H7 (cell line): ENCODE measurements around the gene FAM78B. TPM values are rescaled to one million over a fixed set of nuclear protein-coding genes. Genes with fewer than 3 reads are reported as not detected.

Experiments used
- DNase-seq: peaks from one replicate; pipeline ENCODE4 v3.0.0; 2012
- H3K27me3 ChIP-seq: 2 replicates; pipeline ENCODE4 v1.6.0; 2011; ENCODE audit warnings: mild to moderate bottlenecking, low read length; ENCODE audit not compliant: control insufficient read depth, insufficient read depth
- H3K36me3 ChIP-seq: replicated peaks from 2 replicates; pipeline ENCODE4 v1.5.1; 2011; ENCODE audit warnings: low read length; ENCODE audit not compliant: control insufficient read depth, insufficient read depth
- H3K4me3 ChIP-seq: 2 replicates; pipeline ENCODE4 v1.5.1; 2011; ENCODE audit warnings: low read depth, mild to moderate bottlenecking, control low read depth, low read length, moderate library complexity; ENCODE audit not compliant: insufficient read depth
- total RNA-seq: library from RNA; depleted of rRNA; stranded (reverse); fragments of >200 nt; shearing (Covaris generic); gene quantifications from 2 replicates; pipeline ENCODE4 v1.2.3, GENCODE V29; 2014

Gene FAM78B
- total RNA-seq, 1 experiment from 2014 or later = 4.5 TPM

DNA sequence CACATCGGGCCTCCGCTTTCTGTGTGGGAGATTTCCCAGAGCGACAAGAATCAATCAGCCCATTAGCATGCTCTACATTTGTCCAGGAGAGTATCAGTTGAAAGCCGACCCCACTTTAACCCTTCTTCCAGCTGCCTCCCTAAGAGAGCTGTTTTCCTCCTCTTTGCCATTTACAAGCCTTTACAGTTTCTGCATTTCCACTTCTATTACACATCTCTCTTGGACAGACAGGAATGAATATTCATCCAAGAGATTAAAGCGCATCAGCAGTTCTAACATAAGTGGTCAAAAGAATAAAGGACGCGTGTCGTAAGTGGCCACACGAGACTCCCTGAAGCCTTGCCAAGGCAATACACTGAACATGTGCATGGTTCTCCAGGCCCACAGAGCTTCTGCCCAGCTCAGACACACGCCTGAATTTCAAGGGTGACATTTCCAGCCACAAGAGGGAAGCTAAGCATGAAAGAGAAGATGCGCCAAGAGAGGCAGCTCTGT is 47.3 kb downstream of the FAM78B start:
- no peaks in the 10 kb centered on the region for H3K36me3 ChIP-seq
- DNase-seq = no peak
- H3K27me3 ChIP-seq = no peaks in the 10 kb centered on the region
- no peak overlapping the region for H3K4me3 ChIP-seq

DNA sequence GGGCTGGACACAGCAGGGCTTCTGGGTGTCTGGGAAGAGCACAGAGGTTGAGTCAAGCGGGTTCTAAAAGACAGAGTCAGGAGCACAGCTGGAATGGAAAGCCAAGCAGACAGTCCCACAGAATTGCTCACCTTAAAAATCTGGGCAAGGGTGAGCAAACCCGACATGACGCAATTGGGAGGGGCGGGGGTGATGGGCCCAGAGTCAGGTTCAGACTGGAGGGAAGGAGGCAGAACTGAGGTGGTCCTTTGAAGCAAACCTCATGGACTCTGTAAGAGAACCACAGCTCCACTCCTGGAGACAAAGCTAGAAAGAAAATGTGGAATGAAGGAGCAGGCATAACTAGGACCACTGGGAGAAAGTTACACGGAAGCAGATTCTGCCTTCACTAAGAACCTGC is 49.0 kb downstream of the FAM78B start:
- no peak for DNase-seq
- no peak overlapping the region for H3K4me3 ChIP-seq
- no peaks in the 10 kb centered on the region for H3K36me3 ChIP-seq
- H3K27me3 ChIP-seq = no peaks in the 10 kb centered on the region

DNA sequence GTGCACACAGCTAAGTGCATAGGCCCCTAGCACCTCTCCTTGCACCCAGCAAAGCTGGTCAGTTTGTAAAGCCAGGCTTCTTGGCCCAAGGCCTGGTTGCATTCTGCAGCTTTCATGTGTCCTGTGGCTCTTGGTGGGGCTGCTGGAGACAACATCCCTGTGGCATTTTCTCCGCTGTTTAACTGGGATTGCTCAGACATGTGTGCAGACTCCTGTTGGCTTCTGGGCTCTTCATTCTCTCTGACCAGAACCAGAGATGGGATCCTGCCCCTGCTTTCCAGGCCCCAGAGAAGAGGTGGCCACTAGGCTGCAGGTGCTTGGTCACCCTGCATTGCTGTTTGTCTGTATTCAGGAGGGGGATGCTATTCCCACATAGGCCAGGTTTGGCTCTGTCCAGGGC is 50.8 kb downstream of the FAM78B start:
- no peak overlapping the region for H3K4me3 ChIP-seq
- no peak for DNase-seq
- no peaks in the 10 kb centered on the region for H3K36me3 ChIP-seq
- H3K27me3 ChIP-seq = no peaks in the 10 kb centered on the region

DNA sequence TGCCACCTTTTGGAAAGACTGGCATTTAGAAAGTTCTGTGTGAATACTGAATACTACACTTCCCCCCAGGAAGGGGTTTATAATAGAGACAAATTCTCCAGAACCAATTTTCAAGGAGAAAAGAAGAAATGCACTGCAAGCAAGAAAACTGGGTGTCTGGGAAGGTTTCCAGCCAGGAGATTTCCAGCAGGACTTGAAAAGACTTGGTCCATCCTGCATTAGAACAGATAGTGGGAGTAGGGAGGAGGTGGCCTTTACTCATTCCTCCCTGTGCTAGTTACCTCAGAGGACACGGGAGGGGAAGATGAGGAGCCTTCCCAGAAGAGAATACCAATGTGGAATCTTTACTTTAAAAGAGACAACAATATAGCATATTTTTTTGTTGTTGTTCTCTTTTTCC is 52.4 kb downstream of the FAM78B start:
- Histone ChIP-seq H3K36me3 (no peaks in the 10 kb centered on the region), H3K4me3 (no peak overlapping the region), H3K27me3 (no peaks in the 10 kb centered on the region)
- DNase-seq = no peak

DNA sequence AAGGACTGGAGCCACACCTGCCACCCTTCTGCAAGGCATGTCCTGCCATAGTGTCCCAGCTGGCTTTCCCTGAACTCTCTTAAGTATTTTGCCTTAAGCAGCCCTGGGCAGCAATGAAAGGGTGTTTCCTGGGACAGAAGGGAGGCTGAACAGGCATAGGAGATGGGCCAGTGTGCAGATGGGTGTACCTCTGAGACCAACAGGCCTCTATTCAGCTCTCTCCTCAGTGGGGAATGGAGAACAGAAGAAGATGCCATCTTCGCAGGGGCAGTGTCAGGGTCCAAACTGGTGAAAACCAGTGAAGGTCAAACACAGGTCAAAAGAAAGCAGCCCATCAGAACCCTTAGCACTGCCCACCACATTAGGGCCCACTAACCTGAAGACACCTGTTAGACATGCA is 53.2 kb downstream of the FAM78B start:
- no peak for DNase-seq
- H3K27me3 ChIP-seq = no peaks in the 10 kb centered on the region
- no peaks in the 10 kb centered on the region for H3K36me3 ChIP-seq
- no peak overlapping the region for H3K4me3 ChIP-seq

DNA sequence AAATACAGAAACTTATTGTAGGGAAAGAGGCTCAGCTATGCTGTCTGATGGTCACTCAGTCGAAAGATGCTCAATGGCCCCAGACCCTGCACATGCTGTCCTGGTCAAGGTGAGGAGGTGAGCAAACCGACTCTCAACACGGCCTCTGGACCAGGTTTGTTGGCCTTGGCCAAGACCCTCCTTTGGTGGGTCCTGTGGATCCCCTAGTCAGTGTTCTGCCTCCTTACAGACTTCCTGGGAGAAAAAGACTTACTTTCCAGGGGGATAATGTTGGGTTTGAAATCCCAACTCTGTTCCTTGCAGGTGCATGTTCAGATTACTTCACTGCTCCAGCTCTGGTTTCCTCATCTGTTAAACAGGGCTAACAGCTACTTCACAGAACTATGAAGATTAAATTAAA is 53.8 kb downstream of the FAM78B start:
- Histone ChIP-seq H3K27me3 (no peaks in the 10 kb centered on the region), H3K36me3 (no peaks in the 10 kb centered on the region), H3K4me3 (no peak overlapping the region)
- no peak for DNase-seq

DNA sequence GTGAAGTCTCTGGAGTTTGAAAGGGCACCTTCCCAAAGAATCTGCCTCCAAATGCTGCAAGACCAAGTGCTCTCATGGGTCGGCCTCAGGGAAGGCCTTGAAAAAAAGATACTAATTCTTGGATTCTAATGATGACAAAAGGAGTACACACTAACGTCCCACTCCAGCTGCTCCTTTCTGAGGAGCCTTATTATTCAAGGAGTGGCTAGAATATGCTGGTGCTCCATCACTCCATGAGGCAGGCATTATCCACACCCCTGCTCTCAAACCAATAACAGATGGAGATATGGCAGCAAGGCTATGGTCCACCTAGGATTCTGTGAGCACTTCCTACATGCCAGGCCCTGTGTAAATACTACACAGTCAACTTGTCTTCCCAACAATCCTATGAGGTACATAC is 54.4 kb downstream of the FAM78B start:
- Histone ChIP-seq H3K4me3 (no peak overlapping the region), H3K27me3 (no peaks in the 10 kb centered on the region), H3K36me3 (no peaks in the 10 kb centered on the region)
- no peak for DNase-seq

DNA sequence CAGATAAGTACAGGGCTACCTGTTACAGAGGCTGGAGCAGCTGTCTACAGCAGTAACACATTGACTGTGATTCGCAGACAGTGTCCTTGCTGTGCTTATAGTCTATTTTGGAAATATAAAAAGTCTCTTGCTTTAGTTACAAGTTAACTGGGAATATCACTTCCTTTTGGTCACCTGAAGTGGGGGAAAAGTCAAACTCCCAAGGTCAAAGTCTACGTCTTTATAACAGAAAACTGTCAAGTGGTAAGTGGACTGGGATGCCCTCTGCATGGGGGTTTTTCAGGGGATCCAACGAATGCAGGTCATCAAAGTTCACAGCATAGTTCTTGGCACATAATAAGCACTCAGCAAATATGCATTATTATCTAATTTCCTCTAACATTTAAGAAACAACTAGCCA is 55.4 kb downstream of the FAM78B start:
- H3K27me3 ChIP-seq = no peaks in the 10 kb centered on the region
- no peaks in the 10 kb centered on the region for H3K36me3 ChIP-seq
- H3K4me3 ChIP-seq = no peak overlapping the region
- DNase-seq = no peak

DNA sequence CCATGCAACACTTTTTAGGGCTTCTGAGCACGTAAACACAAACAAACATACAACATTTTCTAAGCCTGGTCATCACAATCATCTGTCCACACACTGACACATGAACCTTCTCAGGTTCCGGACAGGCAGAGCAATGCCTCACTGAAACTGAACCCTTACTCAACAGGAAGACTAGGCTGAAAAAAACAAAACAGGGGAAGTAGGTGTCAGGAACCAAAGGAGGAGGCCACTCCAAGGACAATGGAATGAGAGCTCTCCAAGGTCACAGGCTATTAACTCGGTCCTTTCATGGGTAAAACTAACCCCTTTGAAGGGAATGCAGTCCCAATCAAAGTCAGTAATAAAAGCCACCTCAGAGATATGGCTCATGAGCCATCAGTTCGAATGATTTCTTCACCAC is 76.6 kb downstream of the FAM78B start:
- DNase-seq = no peak
- Histone ChIP-seq H3K4me3 (no peak overlapping the region), H3K27me3 (no peaks in the 10 kb centered on the region), H3K36me3 (no peaks in the 10 kb centered on the region)

DNA sequence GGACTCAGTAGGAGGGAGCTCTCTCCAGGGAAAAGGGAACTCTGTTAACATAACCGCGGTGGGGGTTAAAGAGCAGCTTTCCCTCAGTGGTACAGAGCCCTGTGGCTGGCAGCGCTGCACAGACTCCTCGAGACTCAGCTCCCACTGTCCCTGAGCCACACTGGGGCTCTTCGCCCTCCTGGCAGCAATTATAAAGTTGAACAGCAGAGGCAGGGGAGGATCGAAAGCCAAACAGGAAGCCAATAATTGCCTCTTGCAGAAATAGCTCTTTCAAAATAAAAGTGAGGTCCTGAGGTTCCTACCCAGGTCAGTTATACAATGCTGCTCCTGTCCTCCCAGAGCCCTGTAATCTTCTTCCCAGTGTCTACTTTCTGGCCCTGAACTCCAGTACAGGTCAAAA is 77.0 kb downstream of the FAM78B start:
- Histone ChIP-seq H3K27me3 (no peaks in the 10 kb centered on the region), H3K36me3 (no peaks in the 10 kb centered on the region), H3K4me3 (no peak overlapping the region)
- no peak for DNase-seq

DNA sequence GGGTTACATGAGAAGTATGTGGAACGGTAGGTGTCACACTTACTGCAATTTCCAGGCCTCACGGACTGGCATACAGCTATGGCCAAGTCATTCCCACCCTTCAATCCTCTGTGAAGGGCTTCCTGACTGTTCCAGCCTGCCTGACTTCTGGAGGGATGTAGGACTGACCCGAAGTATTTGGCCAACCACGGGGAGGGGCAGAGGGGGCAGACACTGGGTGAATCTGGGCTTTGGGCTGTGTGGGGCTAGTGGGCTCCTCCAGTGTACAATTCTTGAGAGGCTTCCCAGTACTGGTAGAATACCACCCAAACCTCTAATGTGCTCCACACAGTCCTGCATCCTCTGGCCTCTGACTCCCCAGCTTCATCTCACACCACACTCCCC is 78.2 kb downstream of the FAM78B start:
- Histone ChIP-seq H3K27me3 (no peaks in the 10 kb centered on the region), H3K36me3 (no peaks in the 10 kb centered on the region), H3K4me3 (no peak overlapping the region)
- DNase-seq = no peak

DNA sequence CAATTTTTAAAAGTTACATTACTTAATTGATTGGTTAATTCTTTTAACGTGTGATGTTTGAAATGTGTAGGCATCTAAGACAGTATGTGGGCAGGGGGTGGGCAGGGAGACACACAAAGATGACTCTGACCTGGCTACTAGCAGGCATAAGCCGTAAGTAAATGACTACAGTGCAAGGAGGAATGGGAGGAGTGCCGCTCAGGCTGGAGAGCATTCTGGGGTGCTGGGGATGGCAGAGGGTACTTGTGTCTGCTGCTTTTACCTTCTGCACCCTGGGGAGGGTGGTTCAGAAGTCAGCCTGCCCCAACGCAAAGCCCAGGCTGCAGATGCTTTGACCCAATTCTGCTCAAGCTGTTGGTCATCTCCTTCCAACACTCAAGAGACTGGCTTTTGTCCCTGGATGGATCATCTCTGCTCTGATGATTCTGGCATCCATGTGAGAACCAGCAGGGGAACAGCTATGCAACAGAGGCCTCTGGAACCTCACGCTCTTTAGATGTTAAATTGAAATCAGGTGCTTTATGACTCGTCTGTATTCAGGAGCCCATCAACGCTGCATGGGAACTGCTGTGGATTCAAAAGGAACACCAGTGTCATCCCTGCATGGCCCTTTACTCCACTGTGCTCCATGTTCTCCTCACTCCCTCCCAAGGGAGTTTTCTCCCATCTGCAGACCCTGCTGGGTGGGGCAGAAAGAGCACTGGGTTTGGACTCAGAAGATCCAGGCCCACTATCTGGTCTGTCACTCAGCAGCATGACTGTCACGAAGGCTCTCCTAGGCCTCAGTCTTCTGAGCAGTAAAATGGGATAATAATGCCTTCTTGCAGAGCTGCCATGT is 78.8 kb downstream of the FAM78B start:
- Histone ChIP-seq H3K36me3 (no peaks in the 10 kb centered on the region), H3K4me3 (no peak overlapping the region), H3K27me3 (no peaks in the 10 kb centered on the region)
- DNase-seq = no peak

DNA sequence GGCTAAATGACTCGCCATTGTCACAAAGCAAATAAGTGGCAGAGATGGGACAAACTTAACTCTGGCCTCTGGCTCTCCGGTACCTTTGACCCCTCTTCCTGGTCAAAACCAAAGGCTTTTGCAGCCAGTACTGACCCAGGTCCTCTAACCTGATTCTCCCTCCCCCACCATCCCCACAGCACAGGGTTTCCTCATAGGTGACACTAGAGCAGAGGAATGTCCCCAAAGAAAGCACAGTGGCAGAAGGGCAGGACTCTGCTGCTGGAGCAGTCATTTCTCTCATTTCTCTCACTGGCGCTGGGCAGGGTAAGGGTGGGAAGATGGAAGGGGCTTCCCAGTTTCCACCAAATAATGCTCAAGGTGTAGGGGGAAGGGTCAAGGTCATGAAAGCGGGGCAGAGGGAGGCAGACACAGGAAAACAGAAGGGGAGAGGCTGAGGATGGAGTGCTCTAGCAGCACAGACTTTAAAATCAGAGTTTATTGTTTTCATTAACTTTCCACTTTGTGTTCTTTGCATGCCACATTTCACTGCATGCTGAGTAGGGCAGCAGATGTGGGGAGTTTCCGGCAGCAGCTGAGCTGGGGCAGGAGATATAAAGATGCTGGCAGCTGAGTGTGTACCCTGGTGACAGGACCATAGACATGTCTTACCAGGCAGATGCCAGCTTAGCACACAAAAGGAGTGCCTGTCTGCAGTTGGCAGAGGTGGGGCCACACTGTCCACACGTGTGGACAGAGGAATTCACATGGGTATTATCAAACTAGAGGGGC is 80.5 kb downstream of the FAM78B start:
- no peaks in the 10 kb centered on the region for H3K36me3 ChIP-seq
- no peak for DNase-seq
- H3K27me3 ChIP-seq = no peaks in the 10 kb centered on the region
- H3K4me3 ChIP-seq = no peak overlapping the region

DNA sequence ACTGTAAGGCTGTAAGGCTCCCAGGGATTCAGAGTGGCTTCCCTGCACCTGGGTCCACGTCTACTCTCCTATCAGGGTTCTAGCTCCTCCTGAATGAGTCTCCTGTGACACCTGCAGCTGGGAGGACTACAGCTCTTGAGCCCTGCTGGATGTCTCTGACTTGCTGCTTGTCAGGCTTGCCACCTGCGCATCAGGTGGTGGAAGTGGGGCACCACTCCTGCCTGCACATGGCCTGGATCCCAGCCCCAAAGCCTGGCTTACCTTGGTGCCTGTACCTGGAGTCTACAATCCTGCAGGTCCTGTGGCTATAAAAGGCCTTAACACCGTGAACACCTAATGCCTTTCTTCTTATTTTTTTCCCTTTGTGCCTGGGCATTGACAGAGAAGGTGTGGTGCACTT is 82.2 kb downstream of the FAM78B start:
- H3K36me3 ChIP-seq = no peaks in the 10 kb centered on the region

DNA sequence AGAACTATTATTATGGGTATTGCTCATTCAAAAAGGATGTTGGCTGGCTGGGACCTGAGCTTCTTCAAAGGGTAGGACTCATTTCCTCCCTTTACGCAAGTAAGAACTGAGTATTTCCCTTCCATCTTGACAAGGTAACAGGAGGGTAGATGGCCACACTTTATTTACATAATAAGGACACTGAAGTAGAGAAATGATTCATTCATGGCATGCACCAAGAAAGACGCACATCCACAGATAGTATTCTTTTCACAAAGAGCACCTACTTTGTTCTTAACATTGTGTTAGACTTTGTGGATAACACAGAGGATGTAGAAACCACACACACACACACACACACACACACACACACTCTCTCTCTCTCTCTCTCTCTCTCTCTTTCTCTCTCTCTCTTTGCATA is 82.9 kb downstream of the FAM78B start:
- H3K36me3 ChIP-seq = no peaks in the 10 kb centered on the region

More for the DNA sequence above, 82.2 kb downstream of the FAM78B start:
- no peaks in the 10 kb centered on the region for H3K27me3 ChIP-seq
- DNase-seq = no peak
- no peak overlapping the region for H3K4me3 ChIP-seq

More for the DNA sequence above, 82.9 kb downstream of the FAM78B start:
- no peak for DNase-seq
- H3K4me3 ChIP-seq = no peak overlapping the region
- H3K27me3 ChIP-seq = no peaks in the 10 kb centered on the region
